Heart right ventricle (tissue), 16 donors: ENCODE data around the gene SEC63. TPM values are rescaled to one million over a fixed set of nuclear protein-coding genes. Genes with fewer than 3 reads are reported as not detected.

Experiments
- ATAC-seq, 8 donors: fragments of 200-7000 bp; cut with Tn5 transposase; one replicate each; pipeline ENCODE4 v1.9.1; 2020; ENCODE audit warnings: mild to moderate bottlenecking in 8 of 8, moderate library complexity in 8 of 8, moderate number of reproducible peaks in 1 of 8
- DNase-seq, 2 donors: peaks; one replicate each; pipeline ENCODE4 v3.0.0-alpha.2; 2020
- H3K27ac ChIP-seq, 10 donors: fragments of 200-600 bp; sonication (generic) in 2 of 10; one replicate each; pipeline versions ENCODE4 v1.5.0 to v1.8.0; 2020 to 2022; ENCODE audit warnings: mild to moderate bottlenecking in 3 of 10
- H3K27me3 ChIP-seq, 7 donors: fragments of 200-600 bp; one replicate each; pipeline ENCODE4 v1.8.0; 2021 to 2022; ENCODE audit warnings: mild to moderate bottlenecking in 2 of 7
- H3K36me3 ChIP-seq, 9 donors: fragments of 200-600 bp; sonication (generic) in 1 of 9; one replicate each; pipeline versions ENCODE4 v1.5.0 to v1.8.0; 2020 to 2022; ENCODE audit warnings: mild to moderate bottlenecking in 2 of 9
- H3K4me1 ChIP-seq, 9 donors: fragments of 200-600 bp; sonication (generic) in 1 of 9; one replicate each; pipeline versions ENCODE4 v1.5.0 to v1.8.0; 2020 to 2022; ENCODE audit warnings: mild to moderate bottlenecking in 4 of 9
- H3K4me3 ChIP-seq, 10 donors: fragments of 200-600 bp; sonication (generic) in 2 of 10; one replicate each; pipeline versions ENCODE4 v1.5.0 to v1.8.0; 2020 to 2022; ENCODE audit warnings: mild to moderate bottlenecking in 7 of 10, moderate library complexity in 2 of 10
- H3K9me3 ChIP-seq, 11 donors: fragments of 200-600 bp in 10 of 11; sonication (generic) in 2 of 11; one replicate each; pipeline versions ENCODE4 v1.5.0 to v1.8.0; 2013 to 2022; ENCODE audit warnings: mild to moderate bottlenecking in 2 of 11, control low read depth in 1 of 11, moderate library complexity in 1 of 11
- WGBS, 2 donors: extraction: QIAGEN DNeasy Blood & Tissue Kit; methylation state at CpG; one replicate each; pipeline ENCODE4 v1.1.7; 2013; ENCODE audit warnings: inconsistent platforms in 1 of 2; 5-methylcytosine and 5-hydroxymethylcytosine counted together
- intact Hi-C, 10 donors: fragments of 100-400 bp; cut with DNase I; formaldehyde crosslinking; loops; one replicate each; pipeline versions ENCODE4 v1.11.1 to v1.14.2; 2022
- polyA plus RNA-seq, 2 donors: library from polyadenylated mRNA; stranded (reverse); fragments of 200-250 nt; gene quantifications; one replicate each; pipeline ENCODE4 v1.2.3, GENCODE V29; 2013
- total RNA-seq, 10 donors: library from RNA; stranded (reverse); fragmentation: NEBNext Ultra II Directional in 3 of 10; extraction: Animal tissue kit (Norgen Biotek cat#: 25700) in 3 of 10; gene quantifications; one replicate each; pipeline versions ENCODE4 v1.2.1 to v1.2.4, GENCODE V29; 2021 to 2023
- TF ChIP-seq, protein P1 (sequence below), 9 donors: fragments of 200-600 bp; sonication (generic) in 2 of 9; IDR thresholded peaks; one replicate each; pipeline versions ENCODE4 v1.5.0 to v1.8.0; 2021 to 2022; ENCODE audit warnings: antibody characterized with exemption in 9 of 9, mild to moderate bottlenecking in 5 of 9, moderate library complexity in 1 of 9
- donor health status: Arrhythmogenic right ventricular cardiomyopathy.
- donor health status: ischemic (EF 13 %, LVEDD 7.1; RV severe dilation, severe dysfunction).
- donor health status: healthy with polysubstance abuse.
- donor health status: DM: no; HTN: yes; CAD: no.
- donor health status: DM: no; HTN: no; CAD: no.
- donor health status: ischemic (EF 25% LVEDD 6.9; RV normal size, moderate dysfunction).
- donor health status: ischemic (EF 25% LVEDD 5.7; RV mildly dilated, moderate dysfunction).
- donor health status: healthy.
- donor health status: DM: yes; HTN: yes; CAD: no.
- donor health status: Ischemic cardiomyopathy.
- donor health status: ischemic (EF 35%, LVEDD 5.7; RV mildly dilated, moderate dysfunction).
- donor health status: nonischemic (EF 11% LVEDD 7.7; RV severe dilation, severe dysfunction).
- donor health status: DM: yes; HTN: yes; CAD: no.
- donor health status: PGD.
- donor health status: ischemic (EF 29% LVEDD 5.4; RV normal size, mild dysfunction).
- donor health status: nonischemic (EF 23%, LVEDD 6.1; RV moderate dilation, normal function).

Gene SEC63
- total and polyA plus RNA-seq, 12 donors: 22.5 to 68.3 (median 51.7) TPM

DNA sequence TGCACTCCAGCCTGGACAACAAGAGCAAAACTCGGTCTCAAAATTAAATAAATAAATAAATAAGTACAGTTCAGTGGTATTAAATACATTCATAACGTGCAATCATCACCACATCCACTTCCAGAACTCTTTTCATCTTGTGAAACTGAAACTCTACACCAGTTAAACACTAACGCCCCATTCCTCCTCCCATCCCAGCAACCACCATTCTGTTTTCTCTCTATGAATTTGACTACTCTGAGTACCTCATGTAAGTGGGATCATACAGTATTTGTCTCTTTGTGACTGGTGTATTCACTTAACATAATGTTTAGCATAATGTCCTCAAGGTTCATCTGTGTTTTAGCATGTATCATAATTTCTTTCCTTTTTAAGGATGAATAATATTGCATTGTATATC, 104.8 kb downstream of the SEC63 start:
- ATAC-seq: no peak

DNA sequence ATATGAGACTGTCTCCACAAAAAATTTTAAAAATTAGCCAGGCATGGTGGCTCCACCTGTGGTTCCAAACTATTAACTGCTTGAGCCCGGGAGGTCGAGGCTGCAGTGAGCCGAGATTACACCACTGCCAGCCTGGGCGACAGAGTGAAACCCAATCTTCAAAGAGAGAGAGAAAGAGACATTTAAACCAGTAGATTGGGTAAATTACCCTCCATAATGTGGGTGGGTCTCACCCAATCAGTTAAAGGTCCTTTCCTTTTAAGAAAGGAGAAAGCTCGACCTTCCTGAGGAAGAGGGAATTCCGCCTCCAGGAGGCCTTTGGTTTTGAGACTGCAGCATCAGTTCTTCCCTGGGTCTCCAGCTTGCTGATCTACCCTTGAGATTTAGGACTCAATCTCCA, 108.7 kb downstream of the SEC63 start:
- Histone ChIP-seq H3K27ac (no peak overlapping the region), H3K4me3 (no peak overlapping the region), H3K27me3 (peaks cover 0 to 23% (median 17%) of the 10 kb centered on the region in 7 donors), H3K4me1 (peaks cover 0 to 14% (median 10%) of the 10 kb centered on the region in 9 donors), H3K9me3 (no peaks in the 10 kb centered on the region), H3K36me3 (no peaks in the 10 kb centered on the region)
- TF ChIP-seq, protein P1, sequence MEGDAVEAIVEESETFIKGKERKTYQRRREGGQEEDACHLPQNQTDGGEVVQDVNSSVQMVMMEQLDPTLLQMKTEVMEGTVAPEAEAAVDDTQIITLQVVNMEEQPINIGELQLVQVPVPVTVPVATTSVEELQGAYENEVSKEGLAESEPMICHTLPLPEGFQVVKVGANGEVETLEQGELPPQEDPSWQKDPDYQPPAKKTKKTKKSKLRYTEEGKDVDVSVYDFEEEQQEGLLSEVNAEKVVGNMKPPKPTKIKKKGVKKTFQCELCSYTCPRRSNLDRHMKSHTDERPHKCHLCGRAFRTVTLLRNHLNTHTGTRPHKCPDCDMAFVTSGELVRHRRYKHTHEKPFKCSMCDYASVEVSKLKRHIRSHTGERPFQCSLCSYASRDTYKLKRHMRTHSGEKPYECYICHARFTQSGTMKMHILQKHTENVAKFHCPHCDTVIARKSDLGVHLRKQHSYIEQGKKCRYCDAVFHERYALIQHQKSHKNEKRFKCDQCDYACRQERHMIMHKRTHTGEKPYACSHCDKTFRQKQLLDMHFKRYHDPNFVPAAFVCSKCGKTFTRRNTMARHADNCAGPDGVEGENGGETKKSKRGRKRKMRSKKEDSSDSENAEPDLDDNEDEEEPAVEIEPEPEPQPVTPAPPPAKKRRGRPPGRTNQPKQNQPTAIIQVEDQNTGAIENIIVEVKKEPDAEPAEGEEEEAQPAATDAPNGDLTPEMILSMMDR (IDR thresholded peaks at IDR 0.05): no peak
- no peak for ATAC-seq
- intact Hi-C loops: loop anchor here in 8 of 10 donors (2.0 to 10.0 kb wide), 8 partner anchors 145 to 717 kb away; no protein-coding TSS in a partner anchor
- no peak for DNase-seq
- WGBS, 2 donors: 88 to 90% methylated on average over 6 of the region's 6 CpGs

More for the DNA sequence above, 104.8 kb downstream of the SEC63 start:
- Histone ChIP-seq H3K4me1 (peaks cover 0 to 6% (median 5%) of the 10 kb centered on the region in 9 donors), H3K36me3 (no peaks in the 10 kb centered on the region), H3K27ac (no peak overlapping the region), H3K4me3 (no peak overlapping the region), H3K9me3 (no peaks in the 10 kb centered on the region), H3K27me3 (peaks cover 0 to 4% (median 0%) of the 10 kb centered on the region in 7 donors)
- TF ChIP-seq, protein P1 (IDR thresholded peaks at IDR 0.05): no peak
- intact Hi-C loops: no loop called here
- WGBS, 2 donors: 90 to 95% methylated on average over 3 of the region's 3 CpGs
- no peak for DNase-seq

DNA sequence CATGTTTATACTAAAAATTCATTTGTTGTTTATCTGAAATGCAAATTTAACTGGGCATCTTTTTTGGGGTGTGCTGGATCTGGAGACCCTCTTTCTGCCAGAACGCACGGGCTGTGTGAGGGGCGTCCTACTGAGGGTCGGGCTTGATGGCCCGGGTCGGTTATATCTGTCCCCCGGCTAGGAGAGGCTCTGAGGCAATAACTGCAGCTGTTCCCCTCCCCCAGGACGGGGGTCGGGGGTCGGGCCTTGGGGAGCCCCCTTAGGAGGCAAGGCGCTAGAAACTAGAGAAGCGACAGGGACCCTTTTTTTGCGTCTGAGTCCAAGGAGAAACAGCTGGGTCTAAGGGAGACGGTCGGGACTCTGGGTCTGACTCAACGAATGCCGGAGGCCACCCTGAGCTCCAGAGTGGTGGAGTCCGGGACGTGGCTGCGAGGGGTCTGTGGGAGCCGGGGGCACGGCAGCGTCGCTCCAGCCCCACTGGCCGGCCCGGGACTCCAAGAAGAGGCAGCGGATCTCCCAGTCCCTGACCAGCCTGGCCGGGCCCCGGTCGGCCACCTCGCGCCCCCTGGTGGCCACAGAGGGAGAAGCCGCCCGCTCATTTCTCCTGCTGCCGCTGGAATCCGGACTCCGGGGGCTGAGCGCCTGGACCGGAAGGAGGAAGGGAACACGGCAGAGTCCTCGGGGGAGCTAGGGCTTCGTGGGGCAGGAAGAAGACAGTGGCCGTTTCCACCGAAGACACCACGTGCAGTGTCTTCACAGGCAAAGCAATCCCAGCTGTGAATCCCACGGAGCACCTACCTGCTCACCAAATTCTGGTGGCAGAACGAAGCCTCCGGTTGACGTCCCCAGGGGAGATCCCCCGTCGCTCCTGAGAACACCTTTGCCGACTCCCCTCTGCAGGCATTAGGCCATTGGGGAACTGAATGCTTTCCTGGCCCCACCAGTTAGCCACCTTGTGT, 109.9 kb downstream of the SEC63 start:
- DNase-seq (peak; percentile 80 to 88), ATAC-seq (peak; percentile 90 to 98 (median 96))
- H3K27ac ChIP-seq: peak overlapping the region in 1 of 10 donors; percentile 47
- 6 to 9% methylated on average over 52 of the region's 52 CpGs for WGBS, 2 donors
- intact Hi-C loops: loop anchor here (1.0 to 10.0 kb wide), 9 partner anchors 143 to 716 kb away; no protein-coding TSS in a partner anchor
- H3K36me3 ChIP-seq: no peaks in the 10 kb centered on the region
- TF ChIP-seq, protein P1 (IDR thresholded peaks at IDR 0.05): peak; percentile 92 to 99 (median 97)
- peak overlapping the region; percentile 4 to 55 (median 46) for H3K4me3 ChIP-seq
- H3K27me3 ChIP-seq: peaks cover 0 to 23% (median 17%) of the 10 kb centered on the region in 7 donors
- no peaks in the 10 kb centered on the region for H3K9me3 ChIP-seq
- H3K4me1 ChIP-seq: peaks cover 0 to 14% (median 10%) of the 10 kb centered on the region in 9 donors

DNA sequence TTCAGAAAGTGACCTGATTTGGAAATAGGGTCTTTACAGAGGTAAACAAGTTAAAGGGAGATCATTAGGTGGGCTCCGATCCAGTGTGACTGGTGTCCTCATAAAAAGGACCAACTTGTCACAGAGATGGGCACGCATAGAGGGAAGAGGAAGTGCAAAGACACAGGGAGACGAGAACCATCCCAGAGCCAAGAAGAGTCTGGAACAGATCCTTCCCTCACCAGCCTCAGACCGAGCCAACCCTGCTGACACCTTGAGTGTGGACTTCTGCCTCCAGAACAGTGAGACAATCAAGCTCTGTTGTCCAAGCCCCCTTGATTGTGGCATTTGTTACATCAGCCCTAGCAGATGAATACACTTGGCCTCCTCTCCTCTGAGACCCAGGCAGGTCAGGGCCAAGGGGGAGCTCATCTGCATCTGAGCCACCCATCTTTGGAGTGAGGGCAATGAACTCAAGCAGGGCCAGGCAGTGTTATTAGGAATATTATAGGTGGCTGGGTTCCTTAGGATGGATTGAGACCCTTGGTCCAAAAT, 111.7 kb downstream of the SEC63 start:
- intact Hi-C loops: loop anchor here in 7 of 10 donors (5.0 to 10.0 kb wide), 6 partner anchors 142 to 714 kb away; no protein-coding TSS in a partner anchor
- ATAC-seq (no peak), DNase-seq (no peak)
- no peak overlapping the region for H3K4me3 ChIP-seq
- H3K27ac ChIP-seq: no peak overlapping the region
- H3K36me3 ChIP-seq: no peaks in the 10 kb centered on the region
- TF ChIP-seq, protein P1 (IDR thresholded peaks at IDR 0.05): no peak
- WGBS, 2 donors: 43 to 61% methylated on average over 4 of the region's 4 CpGs
- peaks cover 0 to 14% (median 10%) of the 10 kb centered on the region in 9 donors for H3K4me1 ChIP-seq
- no peaks in the 10 kb centered on the region for H3K9me3 ChIP-seq
- H3K27me3 ChIP-seq: peaks cover 0 to 23% (median 17%) of the 10 kb centered on the region in 7 donors
